ENCODE results near the gene PIK3IP1.

The PIK3IP1 gene

GRCh38 chr22:31305194-31305593, 12.9 kb upstream of the PIK3IP1 start:
- no peak for DNase-seq

GRCh38 chr22:31302537-31302936, 10.2 kb upstream of the PIK3IP1 start:
- no peak for DNase-seq

GRCh38 chr22:31302006-31302405, 9.7 kb upstream of the PIK3IP1 start:
- no peak for DNase-seq

DNA sequence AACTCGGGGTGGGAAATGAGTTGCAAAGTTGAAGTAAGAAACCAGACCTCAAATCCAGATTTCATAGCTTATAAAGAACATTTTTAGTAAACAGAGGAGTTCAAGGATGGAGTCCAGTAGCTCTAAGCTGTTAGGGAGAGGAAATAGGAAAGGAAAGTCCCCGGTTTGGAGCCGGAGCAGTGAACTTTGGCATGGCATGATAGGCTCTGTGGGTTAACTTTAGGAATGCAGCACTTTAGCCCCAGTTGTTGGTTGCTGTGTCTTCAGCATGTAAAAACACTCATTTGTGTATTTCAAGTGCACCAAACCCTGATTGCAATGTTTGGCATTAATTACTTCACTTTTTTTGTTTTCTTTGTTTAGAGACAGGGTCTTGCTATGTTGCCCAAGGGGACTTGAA, 8.6 kb upstream of the PIK3IP1 start:
- no peak for DNase-seq

DNA sequence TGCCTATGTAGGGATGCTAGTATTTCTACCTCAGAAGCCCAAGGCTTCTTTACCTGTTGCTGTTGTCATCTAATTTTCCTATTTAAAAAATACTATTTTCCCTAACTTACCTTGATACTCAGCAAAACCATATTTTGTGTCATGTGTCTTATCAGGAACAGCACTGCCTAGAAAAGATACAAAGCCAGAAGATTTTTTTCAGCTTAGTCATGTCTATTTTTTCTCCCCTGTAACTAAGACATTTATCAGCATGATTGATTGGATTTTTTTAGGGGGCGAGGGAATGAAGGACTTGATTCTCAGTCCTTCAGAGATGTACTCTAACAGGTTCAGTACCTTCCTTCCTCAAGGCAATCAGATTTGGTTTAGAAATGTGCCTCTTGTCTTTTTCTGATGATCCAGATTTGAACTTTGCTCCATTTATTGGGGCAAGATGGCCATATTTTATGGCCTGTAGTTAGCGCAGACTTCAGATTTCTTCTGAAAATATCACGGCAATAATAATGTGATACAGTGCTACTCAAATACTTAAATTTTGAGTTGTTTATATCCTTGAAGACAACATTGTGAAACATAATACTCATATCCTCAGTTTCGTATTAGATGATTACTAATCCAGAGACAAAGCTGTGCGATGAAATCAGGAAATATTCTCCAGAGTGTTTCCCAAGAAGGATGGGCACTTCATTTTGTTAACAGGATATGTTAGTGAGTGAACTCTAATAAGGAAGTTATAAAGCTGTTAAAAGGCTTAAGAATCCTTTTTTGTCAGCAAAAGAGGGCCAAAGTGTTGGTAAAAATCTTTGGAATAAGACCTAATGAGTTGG, 3.8 kb upstream of the PIK3IP1 start:
- DNase-seq, result no peak

- DNase-seq, result no peak
Measured at GRCh38 chr22:31295360-31295759, 3.1 kb upstream of the PIK3IP1 start.

GRCh38 chr22:31291481-31292235, 630 bp downstream of the PIK3IP1 start:
- no peak for DNase-seq

DNA sequence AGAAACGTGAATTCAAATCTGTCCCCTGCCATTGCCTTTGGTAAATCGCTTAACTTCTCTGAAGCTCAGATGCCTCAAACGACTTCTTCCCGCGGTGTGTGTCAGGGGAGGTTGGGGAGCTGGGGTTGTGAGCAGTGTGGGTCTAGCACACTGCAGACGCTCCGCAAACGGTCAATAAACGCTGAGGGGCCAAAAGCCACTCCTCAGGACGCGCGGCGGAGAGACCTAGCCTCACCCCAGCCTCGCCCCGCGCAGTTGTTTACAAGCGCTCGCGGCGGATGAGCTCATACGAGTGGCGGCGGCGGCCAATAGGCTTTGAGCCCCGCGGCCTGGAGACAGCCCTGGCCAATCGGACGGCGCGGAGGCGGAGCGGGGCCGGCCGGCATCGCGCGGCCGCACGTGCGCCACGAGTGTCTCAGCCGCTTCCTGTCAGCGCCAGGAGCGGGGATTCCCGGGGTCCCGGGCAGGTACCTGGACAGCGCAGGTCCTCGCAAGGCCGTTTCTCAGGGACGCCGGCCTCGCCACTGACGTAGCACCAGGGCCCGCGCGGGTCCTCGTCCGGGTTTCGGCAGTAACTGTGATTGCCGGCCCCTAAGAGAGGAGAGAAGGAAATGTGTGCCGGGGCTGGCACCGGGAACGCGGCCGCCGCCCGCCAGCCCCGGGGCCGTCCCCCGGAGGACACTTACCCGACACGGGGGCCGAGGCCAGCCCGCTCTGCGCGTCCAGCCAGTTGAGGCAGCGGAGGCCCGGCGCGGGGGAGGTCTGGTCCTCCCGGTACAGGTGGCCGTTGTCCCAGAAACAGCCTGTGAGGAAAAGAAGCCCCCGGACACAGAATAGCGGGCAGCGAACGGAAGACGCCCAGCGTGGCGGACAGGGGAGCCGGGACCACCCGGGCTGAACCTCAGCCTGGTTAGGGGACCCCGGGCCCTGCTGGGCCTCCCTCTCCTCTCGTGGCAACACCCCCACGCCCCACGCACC, 1.5 kb downstream of the PIK3IP1 start:
- DNase-seq, result peak; percentile 56

- DNase-seq, result no peak
Measured at GRCh38 chr22:31289344-31289743, 2.9 kb downstream of the PIK3IP1 start.

DNA sequence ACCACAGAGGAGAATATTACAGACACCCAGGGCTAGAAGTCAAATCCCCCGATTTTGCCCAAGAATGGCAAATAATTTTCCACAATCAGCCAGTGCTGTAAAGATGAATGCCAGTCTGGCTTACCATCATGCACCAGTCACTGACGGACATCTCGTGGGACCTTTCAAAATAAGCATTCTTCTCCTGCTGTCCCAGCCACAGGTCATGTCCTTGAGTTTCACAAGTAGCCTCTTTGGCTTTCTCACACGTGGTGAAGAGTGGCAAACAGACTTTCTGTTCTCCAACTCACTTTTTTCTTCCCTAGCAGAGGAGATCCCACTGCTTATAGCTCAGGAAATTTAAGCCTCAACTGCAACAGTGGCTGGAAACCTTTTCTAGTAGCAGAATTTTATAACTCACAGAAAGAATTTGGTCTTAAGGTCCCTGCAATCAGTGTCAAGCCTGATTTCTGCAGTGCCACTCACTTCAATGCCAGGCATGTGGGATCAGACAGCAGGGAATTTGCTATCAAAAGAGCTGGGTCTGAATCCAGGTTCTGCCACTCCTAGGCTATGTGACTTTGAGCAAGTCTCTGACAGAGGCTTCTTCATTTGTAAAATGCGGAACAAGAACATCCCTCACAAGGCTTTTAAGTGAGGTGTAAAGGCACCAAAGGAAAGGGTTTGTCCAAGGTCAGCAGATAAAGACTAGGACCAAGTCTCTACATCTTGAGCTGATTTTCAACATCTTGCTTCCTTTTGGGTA, 3.6 kb downstream of the PIK3IP1 start:
- no peak for DNase-seq

GRCh38 chr22:31287818-31288495, 4.3 kb downstream of the PIK3IP1 start:
- DNase-seq, result no peak

GRCh38 chr22:31286360-31287255, 5.7 kb downstream of the PIK3IP1 start:
- DNase-seq, result no peak

GRCh38 chr22:31284281-31285155, 7.8 kb downstream of the PIK3IP1 start:
- DNase-seq, result peak; percentile 72

DNA sequence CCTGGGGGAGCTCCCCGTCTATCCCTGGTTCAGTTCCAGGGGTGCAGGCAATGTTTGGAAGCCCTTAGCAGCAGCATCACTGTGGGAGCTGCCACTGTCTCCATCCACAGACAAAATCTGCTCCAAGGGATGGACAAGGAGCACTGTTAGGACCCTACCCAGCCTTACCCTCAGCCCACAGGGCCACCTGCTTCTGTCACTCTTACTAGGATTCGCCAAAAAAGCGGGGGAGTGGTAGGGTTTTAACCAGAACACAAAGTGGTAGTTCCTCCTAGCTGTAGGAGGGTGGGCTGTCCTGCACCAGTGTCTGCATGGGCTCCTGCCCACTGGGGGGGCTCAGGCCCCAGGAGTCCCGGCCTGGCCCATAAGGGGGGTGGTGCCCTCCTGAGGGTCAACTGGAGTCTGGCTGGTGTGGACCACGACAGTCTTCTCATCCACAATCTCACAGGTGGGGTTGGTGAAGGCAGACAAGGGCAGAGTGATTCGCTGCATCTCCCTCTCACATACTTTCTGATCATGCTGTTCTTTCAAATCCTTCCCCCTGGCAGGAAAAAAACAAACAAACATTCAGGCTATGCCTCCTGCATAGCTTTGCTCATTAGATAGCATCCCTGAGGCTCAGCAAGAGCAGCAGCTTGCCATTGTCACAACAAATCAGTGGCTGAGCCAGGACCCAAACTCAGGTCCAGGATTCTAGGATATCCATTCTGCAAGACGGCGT, 9.4 kb downstream of the PIK3IP1 start:
- no peak for DNase-seq

DNA sequence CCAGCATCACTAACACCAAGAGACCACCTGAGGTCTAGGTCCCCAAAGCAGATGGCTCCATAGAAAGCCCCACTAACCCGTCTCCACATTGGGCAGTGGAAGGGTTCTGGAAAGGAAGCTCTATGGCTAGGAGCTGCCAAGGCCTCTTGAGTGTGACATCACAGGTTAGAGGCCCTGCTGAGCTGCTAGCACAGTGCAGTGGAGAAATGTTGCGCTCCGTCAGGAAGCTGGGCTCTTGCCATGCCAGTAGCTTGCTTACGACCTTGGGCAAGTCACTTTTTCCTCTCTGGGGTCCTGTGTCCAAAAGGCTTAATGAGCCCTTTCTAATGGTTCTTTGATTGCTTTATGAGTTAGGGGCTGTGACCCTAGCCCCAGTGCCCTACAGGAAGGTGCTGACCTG, 10.6 kb downstream of the PIK3IP1 start:
- no peak for DNase-seq

- DNase-seq, result no peak
Measured at GRCh38 chr22:31279821-31280505, 12.3 kb downstream of the PIK3IP1 start.

GRCh38 chr22:31279327-31279669, 13.0 kb downstream of the PIK3IP1 start:
- no peak for DNase-seq

GRCh38 chr22:31278626-31279326, 13.5 kb downstream of the PIK3IP1 start:
- no peak for DNase-seq

Measured in NCI-H1694 treated with DMSO at 0.1 percent for 48 hours (cell line).